ENCODE results near the gene DGKB.

DNA sequence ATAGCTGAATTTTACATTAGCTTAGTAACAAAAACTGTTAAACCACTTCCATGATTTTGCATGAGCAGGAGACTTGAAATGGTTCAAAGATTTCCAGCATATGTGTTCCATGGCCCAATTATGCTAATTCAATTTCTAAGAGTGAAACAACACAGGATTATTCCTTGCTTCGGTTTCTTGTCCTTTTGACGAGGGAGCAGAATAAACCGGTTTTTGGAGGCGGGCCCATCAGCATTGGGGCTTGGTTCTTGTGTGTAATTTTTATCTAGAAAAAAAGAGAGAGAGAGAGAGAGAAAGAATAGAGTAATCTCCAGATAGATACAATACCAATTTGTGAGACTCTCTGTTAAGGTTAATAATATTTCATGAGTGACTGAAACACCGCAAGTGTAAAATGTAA, 753.6 kb downstream of the DGKB start:
- TF ChIP-seq, protein P1, sequence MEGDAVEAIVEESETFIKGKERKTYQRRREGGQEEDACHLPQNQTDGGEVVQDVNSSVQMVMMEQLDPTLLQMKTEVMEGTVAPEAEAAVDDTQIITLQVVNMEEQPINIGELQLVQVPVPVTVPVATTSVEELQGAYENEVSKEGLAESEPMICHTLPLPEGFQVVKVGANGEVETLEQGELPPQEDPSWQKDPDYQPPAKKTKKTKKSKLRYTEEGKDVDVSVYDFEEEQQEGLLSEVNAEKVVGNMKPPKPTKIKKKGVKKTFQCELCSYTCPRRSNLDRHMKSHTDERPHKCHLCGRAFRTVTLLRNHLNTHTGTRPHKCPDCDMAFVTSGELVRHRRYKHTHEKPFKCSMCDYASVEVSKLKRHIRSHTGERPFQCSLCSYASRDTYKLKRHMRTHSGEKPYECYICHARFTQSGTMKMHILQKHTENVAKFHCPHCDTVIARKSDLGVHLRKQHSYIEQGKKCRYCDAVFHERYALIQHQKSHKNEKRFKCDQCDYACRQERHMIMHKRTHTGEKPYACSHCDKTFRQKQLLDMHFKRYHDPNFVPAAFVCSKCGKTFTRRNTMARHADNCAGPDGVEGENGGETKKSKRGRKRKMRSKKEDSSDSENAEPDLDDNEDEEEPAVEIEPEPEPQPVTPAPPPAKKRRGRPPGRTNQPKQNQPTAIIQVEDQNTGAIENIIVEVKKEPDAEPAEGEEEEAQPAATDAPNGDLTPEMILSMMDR (IDR thresholded peaks at IDR 0.05) = no peak
- no peak for TF ChIP-seq EZH2 (IDR thresholded peaks at IDR 0.05)
- no peak for TF ChIP-seq EZH2phosphoT487 (IDR thresholded peaks at IDR 0.05)
